GM10847 (cell line): ENCODE results near the gene CD226.

Experiments
- POLR2A ChIP-seq: IDR thresholded peaks from 2 replicates; pipeline ENCODE4 v1.6.1; 2011; ENCODE audit not compliant: insufficient read length; ENCODE audit errors: extremely low read depth

The CD226 gene

GRCh38 chr18:69947361-69948133, at the start of gene CD226:
CD226 (minus strand) TSS chr18:69947873; CDS start chr18:69947406, 467 bp downstream.
- TF ChIP-seq POLR2A: peak; percentile 20

GRCh38 chr18:69996951-69997798, 49.5 kb upstream of the CD226 start:
- no peak for TF ChIP-seq POLR2A

DNA sequence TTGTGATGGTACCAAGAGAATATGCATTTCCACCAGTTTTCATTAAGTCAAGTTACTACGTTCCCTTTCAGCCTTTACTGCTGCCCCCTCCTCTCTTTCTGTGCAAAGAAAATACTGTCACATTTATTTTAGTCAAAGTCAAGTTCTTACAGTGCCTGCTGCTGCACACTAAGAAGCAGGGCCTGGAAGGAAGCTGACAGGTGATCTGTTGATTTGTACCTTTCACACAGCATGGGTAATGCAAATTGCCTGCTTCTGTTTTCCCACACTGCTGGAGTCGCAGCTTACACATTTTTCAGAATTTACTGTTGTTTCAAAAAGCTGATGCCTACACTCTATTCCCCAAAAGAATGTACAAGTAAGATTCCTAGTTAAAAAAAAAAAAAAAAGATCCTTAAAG, 48.7 kb upstream of the CD226 start:
- TF ChIP-seq POLR2A: no peak

DNA sequence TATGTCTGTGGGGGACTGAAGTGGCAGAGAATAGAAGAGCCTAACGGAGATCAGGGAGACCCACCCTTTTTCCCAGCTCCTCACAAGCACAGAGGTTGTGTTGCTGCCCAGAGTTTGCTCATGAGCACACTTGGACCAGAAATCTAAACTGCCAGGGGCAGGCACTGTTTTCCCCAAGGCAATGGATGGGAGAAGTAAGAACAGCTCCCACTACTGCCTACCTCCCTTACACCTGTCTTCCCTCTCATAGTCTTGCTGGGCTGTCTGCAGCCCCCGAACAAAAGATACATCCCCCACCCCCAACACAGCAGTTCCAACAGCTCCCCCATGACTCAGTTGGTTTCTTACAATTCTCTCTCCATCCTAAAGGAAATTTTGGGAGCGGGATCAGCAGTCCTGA, 48.1 kb upstream of the CD226 start:
- TF ChIP-seq POLR2A: no peak

DNA sequence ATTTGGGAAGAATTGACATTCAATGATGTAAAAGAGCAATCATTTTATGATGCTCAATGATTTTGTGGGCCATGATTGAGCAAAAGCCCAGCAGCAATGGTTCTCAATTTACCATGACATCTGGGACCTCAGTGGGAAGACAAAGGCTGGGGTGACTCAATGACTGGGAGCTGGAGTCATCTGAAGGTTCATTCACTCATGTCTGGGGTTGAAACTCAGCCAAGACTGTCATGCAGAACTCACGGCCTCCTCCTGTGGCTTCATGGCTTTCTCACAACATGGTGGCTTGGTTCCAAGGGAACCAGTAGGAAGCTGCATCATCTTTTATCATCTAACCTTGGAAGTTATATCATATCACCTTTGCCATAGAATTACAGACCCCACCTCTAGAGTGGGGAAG, 45.1 kb upstream of the CD226 start:
- TF ChIP-seq POLR2A: no peak

- TF ChIP-seq POLR2A: no peak
These were observed 40.2 kb upstream of the CD226 start for GRCh38 chr18:69987870-69988269.

DNA sequence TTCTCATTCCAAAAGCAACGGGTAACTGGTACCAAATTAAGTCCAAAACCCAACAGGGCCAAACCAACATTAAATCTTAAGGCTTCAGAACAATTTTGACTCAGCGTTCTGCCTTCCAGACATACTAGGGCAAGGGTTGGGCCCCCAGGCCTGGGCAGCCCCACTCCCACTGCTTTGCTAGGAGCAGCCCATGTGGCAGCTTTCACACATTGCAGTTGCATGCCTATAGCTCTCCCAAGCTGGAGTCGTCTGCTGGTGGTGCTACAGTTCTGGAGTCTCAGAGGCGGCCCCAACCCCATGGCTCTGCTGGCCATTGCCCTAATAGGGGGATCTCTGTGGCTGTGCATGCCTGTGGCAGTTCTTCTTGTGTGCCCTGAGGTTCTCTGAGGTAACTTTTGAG, 37.6 kb upstream of the CD226 start:
- no peak for TF ChIP-seq POLR2A

DNA sequence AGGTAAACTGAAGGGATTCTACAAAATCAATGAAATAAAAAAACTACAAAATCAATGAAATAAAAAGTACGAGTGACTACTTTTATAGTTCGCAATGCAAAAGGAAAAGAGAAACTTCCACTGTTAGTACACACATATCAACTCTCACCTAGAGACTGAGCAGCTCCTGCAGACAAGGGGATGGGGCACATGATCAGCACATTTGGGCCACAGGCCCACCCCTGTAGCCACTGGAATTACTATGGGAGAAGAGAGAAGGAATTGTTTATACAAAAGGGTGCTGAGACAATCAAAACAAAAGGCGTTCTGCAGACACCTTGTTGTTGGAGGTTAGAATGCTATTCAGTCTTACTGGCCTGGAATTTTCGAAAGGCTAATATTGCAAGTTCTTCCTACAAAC, 34.7 kb upstream of the CD226 start:
- TF ChIP-seq POLR2A: no peak

GRCh38 chr18:69981948-69982347, 34.3 kb upstream of the CD226 start:
- no peak for TF ChIP-seq POLR2A

DNA sequence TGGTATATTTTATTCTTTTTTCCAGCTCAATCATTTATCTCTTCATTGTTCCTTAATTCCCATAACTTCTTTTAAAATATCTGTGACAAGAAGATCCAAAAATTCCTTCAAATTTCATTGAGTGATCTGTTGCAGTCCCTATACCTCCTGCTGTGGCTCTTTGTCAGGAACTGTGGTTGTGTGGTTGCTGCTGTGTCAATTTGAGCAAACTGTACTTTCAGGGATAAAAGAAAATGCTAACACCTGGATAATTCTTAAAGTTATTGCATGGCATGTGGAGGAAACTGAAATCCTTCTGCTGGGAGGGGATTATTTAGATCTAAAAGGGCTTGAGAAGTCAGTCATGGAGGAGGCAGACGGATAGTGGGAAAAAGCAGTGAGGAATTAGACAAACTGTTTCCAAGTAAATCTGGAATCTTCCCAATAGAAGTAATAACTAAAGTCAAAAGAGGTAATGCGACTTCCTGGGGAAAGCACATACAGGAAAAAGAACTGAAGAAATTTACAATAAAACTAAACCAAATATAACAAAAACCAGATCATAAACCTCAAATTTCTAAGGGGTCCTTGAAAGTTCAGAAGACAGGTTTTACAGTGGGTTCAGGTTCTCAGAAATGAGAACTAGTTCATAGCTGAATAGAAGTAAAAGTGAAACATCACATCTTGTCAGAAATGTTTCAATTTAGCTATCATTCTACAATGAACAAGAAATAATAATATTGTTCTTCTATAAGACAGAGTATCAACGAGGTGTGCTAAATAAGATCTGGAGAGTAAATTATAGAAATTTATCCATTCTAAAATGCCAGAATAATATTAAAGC, 33.5 kb upstream of the CD226 start:
- no peak for TF ChIP-seq POLR2A

DNA sequence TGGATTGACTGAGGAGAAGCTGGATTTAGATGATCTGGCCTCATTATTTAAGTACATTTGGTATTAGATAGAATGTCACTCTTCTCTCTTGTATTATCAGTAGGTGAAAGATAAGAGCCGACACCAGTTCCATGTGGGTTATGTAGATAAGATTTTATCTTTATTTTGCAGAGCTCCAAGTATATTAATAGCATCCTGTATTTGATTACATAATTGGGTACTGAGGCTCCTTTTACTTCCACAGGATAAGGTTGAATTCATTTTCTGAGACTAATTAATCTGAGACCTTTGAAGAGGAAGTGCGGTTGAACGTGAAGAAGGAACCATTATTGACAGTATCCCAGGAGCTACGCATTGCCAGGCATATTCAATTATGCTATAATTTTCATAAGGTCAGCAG, 32.8 kb upstream of the CD226 start:
- TF ChIP-seq POLR2A: no peak

DNA sequence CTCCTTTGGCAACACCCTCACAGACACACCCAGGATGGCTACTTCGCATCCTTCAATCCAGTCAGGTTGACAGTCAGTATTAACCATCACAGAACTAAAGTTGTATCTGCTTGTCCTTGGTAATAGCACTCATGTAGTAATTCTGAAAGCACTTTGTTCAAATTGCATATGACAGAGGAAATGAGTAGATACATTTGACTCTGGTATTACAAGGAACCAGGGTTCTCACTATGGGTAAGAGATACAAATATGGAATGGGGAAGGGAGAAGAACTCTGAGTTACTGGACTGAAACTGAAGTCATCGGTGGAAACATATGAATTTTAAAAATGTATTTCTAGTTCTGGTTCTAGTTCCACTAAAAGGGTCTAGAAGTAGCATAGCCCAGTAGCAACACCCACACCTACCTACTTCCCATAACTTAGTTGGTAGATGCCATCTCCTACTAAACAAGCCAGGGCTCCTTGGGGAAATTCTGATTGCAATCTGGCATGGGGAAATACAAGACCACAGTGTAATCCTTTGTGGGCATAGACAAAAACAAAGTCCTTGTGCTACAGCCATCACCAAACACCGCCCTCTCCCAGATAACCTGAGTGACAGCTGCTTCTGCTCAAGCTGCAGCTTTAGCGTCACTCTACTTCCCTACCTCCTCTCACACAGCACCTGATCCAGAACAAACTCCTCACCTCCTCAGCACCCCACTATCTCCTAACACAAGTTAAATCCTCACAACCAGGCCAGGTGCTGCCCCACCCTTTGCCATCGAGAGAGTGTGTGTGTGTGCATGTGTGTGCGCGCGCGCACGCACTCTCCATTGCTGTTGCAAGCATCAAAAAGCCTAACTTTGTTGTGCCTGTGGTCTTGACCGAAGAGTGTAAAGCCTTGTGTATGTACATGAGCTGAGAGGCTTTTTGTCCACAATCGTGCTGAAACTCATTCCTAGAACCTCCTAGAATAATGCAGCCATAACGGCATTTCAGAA, 31.4 kb upstream of the CD226 start:
- TF ChIP-seq POLR2A: no peak

DNA sequence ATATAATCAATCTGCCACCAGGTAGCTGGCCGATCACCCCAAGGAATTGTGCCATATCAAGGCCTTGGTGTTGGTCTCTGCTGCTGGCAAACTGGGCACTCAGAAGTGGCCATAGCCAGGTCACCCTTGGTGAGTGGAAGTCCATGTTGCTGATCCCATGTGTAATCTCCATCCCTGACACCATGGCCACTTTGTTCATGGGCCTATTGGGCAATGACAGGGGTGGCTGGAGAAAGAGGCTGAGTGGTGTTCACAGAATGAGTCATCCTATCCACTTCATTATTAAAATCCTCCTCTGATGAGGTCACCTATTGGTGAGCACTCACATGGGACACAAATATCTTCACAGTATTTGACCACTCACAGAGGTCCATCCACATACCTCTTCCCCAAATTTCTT, 26.7 kb upstream of the CD226 start:
- TF ChIP-seq POLR2A: no peak

- no peak for TF ChIP-seq POLR2A
These were observed 21.8 kb upstream of the CD226 start for GRCh38 chr18:69969491-69969890.

- no peak for TF ChIP-seq POLR2A
These were observed 20.4 kb upstream of the CD226 start for GRCh38 chr18:69968039-69968438.

DNA sequence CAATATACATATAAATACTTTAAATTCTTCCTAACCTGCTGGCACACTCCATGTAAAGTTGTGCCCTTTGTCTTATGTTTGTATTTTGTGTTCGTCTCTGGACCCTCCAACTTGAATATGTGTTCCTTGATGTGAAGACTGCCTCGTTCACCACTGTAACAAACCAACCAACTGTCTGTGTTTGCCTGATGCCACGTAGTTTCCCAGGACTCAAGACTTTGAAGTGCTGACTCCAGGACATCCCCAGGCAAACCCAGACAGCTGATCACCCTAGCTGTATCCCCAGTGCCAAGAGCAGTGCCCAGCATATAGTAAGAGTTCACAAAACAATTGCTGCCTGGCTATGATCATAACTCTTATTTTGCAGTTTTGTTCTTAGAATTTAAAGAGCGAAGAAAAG, 15.5 kb upstream of the CD226 start:
- TF ChIP-seq POLR2A: no peak
